ENCODE results near the gene C3orf52.

DNA sequence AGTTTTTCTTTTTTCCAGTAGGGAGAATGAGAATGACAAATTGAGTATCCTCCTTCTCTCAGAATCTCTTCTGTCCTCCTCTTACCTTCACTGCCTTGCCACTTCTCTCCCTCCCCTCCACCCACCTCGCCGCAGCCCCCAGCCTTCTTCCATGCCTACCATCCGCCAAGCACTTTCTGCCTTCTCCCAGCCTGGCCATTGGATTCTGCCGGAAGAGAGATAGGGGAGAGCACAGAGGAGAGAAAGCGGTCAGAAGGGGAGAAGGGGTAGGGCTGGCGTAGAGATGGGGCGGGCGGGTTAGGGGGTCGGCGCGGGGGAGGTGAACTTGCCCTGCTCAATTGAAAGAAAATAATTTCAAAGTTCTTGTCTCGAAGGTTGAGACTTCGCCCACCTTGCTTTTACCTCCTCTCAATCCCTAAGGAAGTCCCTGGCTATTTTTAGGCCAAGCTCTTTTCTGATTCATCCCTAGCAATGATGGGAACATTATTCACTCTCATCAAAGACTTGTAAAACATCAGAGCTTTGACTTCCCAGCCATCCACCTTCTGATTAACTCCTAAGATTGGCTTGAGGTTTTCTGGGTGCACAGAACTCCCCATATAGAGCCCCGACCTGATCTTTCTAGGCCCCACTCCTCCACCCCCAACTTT lies 811 bp downstream of the C3orf52 start:
- TF ChIP-seq, protein P1, sequence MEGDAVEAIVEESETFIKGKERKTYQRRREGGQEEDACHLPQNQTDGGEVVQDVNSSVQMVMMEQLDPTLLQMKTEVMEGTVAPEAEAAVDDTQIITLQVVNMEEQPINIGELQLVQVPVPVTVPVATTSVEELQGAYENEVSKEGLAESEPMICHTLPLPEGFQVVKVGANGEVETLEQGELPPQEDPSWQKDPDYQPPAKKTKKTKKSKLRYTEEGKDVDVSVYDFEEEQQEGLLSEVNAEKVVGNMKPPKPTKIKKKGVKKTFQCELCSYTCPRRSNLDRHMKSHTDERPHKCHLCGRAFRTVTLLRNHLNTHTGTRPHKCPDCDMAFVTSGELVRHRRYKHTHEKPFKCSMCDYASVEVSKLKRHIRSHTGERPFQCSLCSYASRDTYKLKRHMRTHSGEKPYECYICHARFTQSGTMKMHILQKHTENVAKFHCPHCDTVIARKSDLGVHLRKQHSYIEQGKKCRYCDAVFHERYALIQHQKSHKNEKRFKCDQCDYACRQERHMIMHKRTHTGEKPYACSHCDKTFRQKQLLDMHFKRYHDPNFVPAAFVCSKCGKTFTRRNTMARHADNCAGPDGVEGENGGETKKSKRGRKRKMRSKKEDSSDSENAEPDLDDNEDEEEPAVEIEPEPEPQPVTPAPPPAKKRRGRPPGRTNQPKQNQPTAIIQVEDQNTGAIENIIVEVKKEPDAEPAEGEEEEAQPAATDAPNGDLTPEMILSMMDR (conservative IDR thresholded peaks at IDR 0.05 in 1 of 2, IDR thresholded peaks at IDR 0.05 in 1 of 2; ENCODE audit: low read depth in 1 of 2, low read length in 2 of 2) = no peak
- no peak for TF ChIP-seq EZH2 (IDR thresholded peaks at IDR 0.05; ENCODE audit: low read length, missing control alignments)

Measured in fibroblast of lung (primary cell).